ENCODE results near the gene MRPS5. TPM values are rescaled to one million over a fixed set of nuclear protein-coding genes. Genes with fewer than 3 reads are reported as not detected.
A peak's percentile ranks its signal among the peaks of the same experiment; 100 is the strongest.

The MRPS5 gene
- 10 to 100 TPM; 50.6 to 85.7 (median 61.5) TPM for total RNA-seq
- polyA plus RNA-seq, result 100 to 1,000 TPM; 105 to 144 TPM
- long read RNA-seq, donor 1, transcript MRPS5-201 (12 exons, 1,652 nt), result major isoform, 84 of 109 reads
- long read RNA-seq, donor 1, partial matches to known transcripts, result 14 of 109 reads
- long read RNA-seq, donor 1, other reads (novel, unspliced or antisense), result 7 of 109 reads
- long read RNA-seq, donor 2, transcript MRPS5-201 (12 exons, 1,652 nt), result major isoform, 85 of 119 reads
- long read RNA-seq, donor 2, partial matches to known transcripts, result 25 of 119 reads
- long read RNA-seq, donor 2, other reads (novel, unspliced or antisense), result 8 of 119 reads
- long read RNA-seq, donor 3, transcript MRPS5-201 (12 exons, 1,652 nt), result major isoform, 55 of 71 reads
- long read RNA-seq, donor 3, partial matches to known transcripts, result 9 of 71 reads
- long read RNA-seq, donor 3, other reads (novel, unspliced or antisense), result 4 of 71 reads

GRCh38 chr2:95121407-95122196 is at the start of gene MRPS5:
Gene MRPS5, minus strand, starts transcription at chr2:95121808. Its CDS starts 17 bp downstream, at chr2:95121791.
- TF ChIP-seq, protein P1, sequence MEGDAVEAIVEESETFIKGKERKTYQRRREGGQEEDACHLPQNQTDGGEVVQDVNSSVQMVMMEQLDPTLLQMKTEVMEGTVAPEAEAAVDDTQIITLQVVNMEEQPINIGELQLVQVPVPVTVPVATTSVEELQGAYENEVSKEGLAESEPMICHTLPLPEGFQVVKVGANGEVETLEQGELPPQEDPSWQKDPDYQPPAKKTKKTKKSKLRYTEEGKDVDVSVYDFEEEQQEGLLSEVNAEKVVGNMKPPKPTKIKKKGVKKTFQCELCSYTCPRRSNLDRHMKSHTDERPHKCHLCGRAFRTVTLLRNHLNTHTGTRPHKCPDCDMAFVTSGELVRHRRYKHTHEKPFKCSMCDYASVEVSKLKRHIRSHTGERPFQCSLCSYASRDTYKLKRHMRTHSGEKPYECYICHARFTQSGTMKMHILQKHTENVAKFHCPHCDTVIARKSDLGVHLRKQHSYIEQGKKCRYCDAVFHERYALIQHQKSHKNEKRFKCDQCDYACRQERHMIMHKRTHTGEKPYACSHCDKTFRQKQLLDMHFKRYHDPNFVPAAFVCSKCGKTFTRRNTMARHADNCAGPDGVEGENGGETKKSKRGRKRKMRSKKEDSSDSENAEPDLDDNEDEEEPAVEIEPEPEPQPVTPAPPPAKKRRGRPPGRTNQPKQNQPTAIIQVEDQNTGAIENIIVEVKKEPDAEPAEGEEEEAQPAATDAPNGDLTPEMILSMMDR (IDR thresholded peaks at IDR 0.05), result peak in 3 of 9 donors; percentile 28 to 44 (median 41)
- intact Hi-C loops (cut with DNase I), result loop anchor here in 7 of 10 donors (5.0 to 10.0 kb wide), 5 partner anchors 36 to 99 kb away; partner anchors contain the start of genes ZNF514 (in 4 of the 7) and ZNF892 (in 3 of the 7)

GRCh38 chr2:95166065-95166763 is 44.6 kb upstream of the MRPS5 start:
- DNase-seq (peak in 1 of 2 donors; percentile 17), ATAC-seq (peak in 2 of 8 donors; percentile 3 to 11)
- Histone ChIP-seq H3K4me1 (peaks cover 4 to 27% (median 22%) of the 10 kb centered on the region in 9 donors), H3K9me3 (no peaks in the 10 kb centered on the region), H3K27ac (peak overlapping the region in 9 of 10 donors; percentile 91 to 97 (median 94)), H3K36me3 (no peaks in the 10 kb centered on the region), H3K27me3 (no peaks in the 10 kb centered on the region), H3K4me3 (peak overlapping the region; percentile 59 to 93 (median 76))
- TF ChIP-seq, protein P1 (IDR thresholded peaks at IDR 0.05), result no peak
- 7 to 9% methylated on average over 16 of the region's 16 CpGs for WGBS, 2 donors
- intact Hi-C loops (cut with DNase I), result loop anchor here in 1 of 10 donors (5.0 kb wide), 1 partner anchor 41 kb away; the partner anchor contains the start of gene ZNF892

More at GRCh38 chr2:95121407-95122196, at the start of gene MRPS5:
- no peaks in the 10 kb centered on the region for H3K27me3 ChIP-seq
- no peaks in the 10 kb centered on the region for H3K9me3 ChIP-seq
- 0 to 1% methylated on average over 76 to 86 of the region's 86 CpGs for WGBS, 2 donors
- peak; percentile 88 to 92 for DNase-seq
- H3K4me3 ChIP-seq, result peak within 1 kb of the TSS; percentile 76 to 99 (median 88)
- H3K36me3 ChIP-seq, result peaks cover 0 to 15% (median 0%) of the 10 kb centered on the region in 9 donors
- H3K4me1 ChIP-seq, result peaks cover 9 to 41% (median 36%) of the 10 kb centered on the region in 9 donors
- peak; percentile 95 to 98 (median 98) for ATAC-seq
- peak within 1 kb of the TSS; percentile 93 to 99 (median 97) for H3K27ac ChIP-seq

GRCh38 chr2:95165371-95166064 is 43.9 kb upstream of the MRPS5 start, which contains the start of gene ZNF2:
Gene ZNF2, plus strand, starts transcription at chr2:95165809. Its CDS starts 10,418 bp downstream, at chr2:95176227.
- no peaks in the 10 kb centered on the region for H3K27me3 ChIP-seq
- WGBS, 2 donors, result 0% methylated on average over 56 of the region's 56 CpGs
- peak within 1 kb of the TSS; percentile 59 to 93 (median 76) for H3K4me3 ChIP-seq
- TF ChIP-seq, protein P1 (IDR thresholded peaks at IDR 0.05), result peak in 3 of 9 donors; percentile 4 to 32 (median 12)
- peak; percentile 98 for DNase-seq
- no peaks in the 10 kb centered on the region for H3K36me3 ChIP-seq
- H3K4me1 ChIP-seq, result peaks cover 4 to 27% (median 22%) of the 10 kb centered on the region in 9 donors
- ATAC-seq, result peak; percentile 98 to 99 (median 99)
- H3K9me3 ChIP-seq, result no peaks in the 10 kb centered on the region
- intact Hi-C loops (cut with DNase I), result loop anchor here in 2 of 10 donors (2.0 to 5.0 kb wide), 2 partner anchors 41 to 42 kb away; partner anchors contain the start of gene ZNF892 (in 2 of the 2)
- peak within 1 kb of the TSS; percentile 57 to 97 (median 94) for H3K27ac ChIP-seq
